Esophagus muscularis mucosa (tissue), 4 donors: Measurements from ENCODE around the gene CFAP157. TPM values are rescaled to one million over a fixed set of nuclear protein-coding genes. Genes with fewer than 3 reads are reported as not detected.

Experiments
- DNase-seq: peaks from one replicate; pipeline ENCODE4 v3.0.0-alpha.2; 2017; ENCODE audit errors: extremely low spot score
- H3K27ac ChIP-seq, 4 donors: fragments of 200-600 bp; sonication (generic); replicated peaks in 1 of 4; 1 replicate in 3 of 4; 2 replicates in 1 of 4; pipeline ENCODE4 v1.5.1; 2016 to 2019; ENCODE audit warnings: mild to moderate bottlenecking in 1 of 4
- H3K27me3 ChIP-seq, 4 donors: fragments of 200-600 bp; sonication (generic); one replicate each; pipeline versions ENCODE4 v1.5.1 to v1.6.0; 2016 to 2019
- H3K36me3 ChIP-seq, 4 donors: fragments of 200-600 bp; sonication (generic); one replicate each; pipeline ENCODE4 v1.5.1; 2016 to 2019
- H3K4me1 ChIP-seq, 4 donors: fragments of 200-600 bp; sonication (generic); one replicate each; pipeline ENCODE4 v1.5.1; 2016 to 2019
- H3K4me3 ChIP-seq, 4 donors: fragments of 200-600 bp; sonication (generic); 1 replicate in 2 of 4; 2 replicates in 2 of 4; pipeline ENCODE4 v1.5.1; 2016 to 2019; ENCODE audit warnings: mild to moderate bottlenecking in 4 of 4, moderate library complexity in 1 of 4
- H3K9me3 ChIP-seq, 4 donors: fragments of 200-600 bp; sonication (generic); 1 replicate in 3 of 4; 2 replicates in 1 of 4; pipeline ENCODE4 v1.5.1; 2016 to 2019
- EP300 ChIP-seq: sonication (generic); formaldehyde crosslinking; IDR thresholded peaks from one replicate; pipeline ENCODE4 v1.6.1; 2017; ENCODE audit warnings: antibody characterized with exemption
- POLR2A ChIP-seq: fragments of 450-650 bp; IDR thresholded peaks from one replicate; pipeline ENCODE4 v1.6.1; 2017; ENCODE audit warnings: antibody characterized with exemption, moderate library complexity, mild to moderate bottlenecking, low read depth
- POLR2AphosphoS5 ChIP-seq, 2 donors: sonication (generic); formaldehyde crosslinking; IDR thresholded peaks; one replicate each; pipeline ENCODE4 v1.6.1; 2017; ENCODE audit warnings: antibody characterized with exemption in 2 of 2
- WGBS: methylation state at CpG from one replicate; pipeline ENCODE4 v1.1.5; 2018; 5-methylcytosine and 5-hydroxymethylcytosine counted together
- intact Hi-C: fragments of 100-400 bp; cut with DNase I; formaldehyde crosslinking; loops from one replicate; pipeline ENCODE4 v1.15.1; 2023
- total RNA-seq, 4 donors: library from RNA; depleted of rRNA; stranded (reverse); fragments of >200 nt; gene quantifications; one replicate each; pipeline versions ENCODE4 v1.1.0 to v1.2.1, GENCODE V29; 2016
- TF ChIP-seq, protein P1 (sequence below), 3 experiments: fragments of 200-600 bp in 2 of 3; fragments of 450-650 bp in 1 of 3; sonication (generic) in 2 of 3; IDR thresholded peaks; one replicate each; pipeline ENCODE4 v1.5.1; 2017 to 2019; ENCODE audit warnings: antibody characterized with exemption in 3 of 3, mild to moderate bottlenecking in 2 of 3, moderate library complexity in 1 of 3

CFAP157 gene
- total RNA-seq, 4 donors from 2014 or later = 0.26 to 0.42 TPM; not detected in 2

DNA sequence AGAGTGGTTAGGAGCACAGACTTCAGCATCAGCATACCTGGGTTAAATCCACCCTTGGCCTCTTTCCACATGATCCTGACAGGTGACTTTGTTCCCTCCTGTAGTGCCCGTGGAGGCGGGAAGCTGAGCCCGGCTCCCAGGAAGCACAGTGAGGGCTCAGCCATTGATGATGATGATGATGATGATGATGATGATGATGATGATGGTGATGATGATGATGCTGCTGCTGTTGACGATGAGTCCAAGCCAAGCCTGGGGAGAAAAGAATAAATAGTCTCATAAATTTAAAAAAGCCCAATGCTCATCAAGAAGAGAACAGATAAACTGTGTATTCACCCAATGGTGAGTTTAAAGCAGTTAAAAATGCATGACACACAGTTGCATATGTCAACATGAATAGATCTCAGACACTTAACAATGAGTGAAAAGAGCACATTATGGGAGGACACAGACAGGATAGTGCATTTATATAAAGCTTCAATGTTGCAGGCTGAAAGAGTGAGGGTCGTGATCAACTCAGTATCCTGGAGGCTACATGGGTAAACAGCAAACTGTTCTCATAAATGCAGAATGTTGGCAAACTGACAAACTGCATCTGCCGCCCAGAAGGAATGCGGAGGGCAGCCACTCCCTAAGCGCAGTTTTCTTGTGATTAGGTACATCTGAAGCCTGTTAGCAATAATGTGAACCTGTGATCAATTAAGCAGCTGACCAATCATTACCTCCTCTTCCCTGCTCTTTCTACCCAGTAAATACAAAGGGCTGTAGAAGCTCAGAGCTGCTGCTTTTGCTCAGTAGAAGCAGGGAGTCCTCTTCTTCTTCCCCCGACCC, 11.7 kb upstream of the CFAP157 start:
- intact Hi-C loops = no loop called here

GRCh38 chr9:127697575-127697974, 9.2 kb upstream of the CFAP157 start:
- TF ChIP-seq EP300 (no peak), POLR2AphosphoS5 (IDR thresholded peaks at IDR 0.05) (peak in 1 of 2 donors; percentile 12)
- Histone ChIP-seq H3K4me3 (no peak overlapping the region), H3K27me3 (no peaks in the 10 kb centered on the region), H3K4me1 (peaks cover 0 to 15% (median 13%) of the 10 kb centered on the region in 4 donors), H3K27ac (no peak overlapping the region), H3K9me3 (no peaks in the 10 kb centered on the region), H3K36me3 (peaks cover 0 to 21% (median 3%) of the 10 kb centered on the region in 4 donors)
- 83% methylated on average over 4 of the region's 5 CpGs for WGBS
- intact Hi-C loops = no loop called here
- DNase-seq = no peak

More for the DNA sequence above, 11.7 kb upstream of the CFAP157 start:
- no peaks in the 10 kb centered on the region for H3K27me3 ChIP-seq
- 81% methylated on average over 9 of the region's 9 CpGs for WGBS
- no peak for DNase-seq
- peaks cover 0 to 15% (median 13%) of the 10 kb centered on the region in 4 donors for H3K4me1 ChIP-seq
- H3K9me3 ChIP-seq = no peaks in the 10 kb centered on the region
- peaks cover 13 to 44% (median 24%) of the 10 kb centered on the region in 4 donors for H3K36me3 ChIP-seq
- H3K4me3 ChIP-seq = no peak overlapping the region
- no peak overlapping the region for H3K27ac ChIP-seq
- TF ChIP-seq EP300 = no peak
- TF ChIP-seq, protein P1, sequence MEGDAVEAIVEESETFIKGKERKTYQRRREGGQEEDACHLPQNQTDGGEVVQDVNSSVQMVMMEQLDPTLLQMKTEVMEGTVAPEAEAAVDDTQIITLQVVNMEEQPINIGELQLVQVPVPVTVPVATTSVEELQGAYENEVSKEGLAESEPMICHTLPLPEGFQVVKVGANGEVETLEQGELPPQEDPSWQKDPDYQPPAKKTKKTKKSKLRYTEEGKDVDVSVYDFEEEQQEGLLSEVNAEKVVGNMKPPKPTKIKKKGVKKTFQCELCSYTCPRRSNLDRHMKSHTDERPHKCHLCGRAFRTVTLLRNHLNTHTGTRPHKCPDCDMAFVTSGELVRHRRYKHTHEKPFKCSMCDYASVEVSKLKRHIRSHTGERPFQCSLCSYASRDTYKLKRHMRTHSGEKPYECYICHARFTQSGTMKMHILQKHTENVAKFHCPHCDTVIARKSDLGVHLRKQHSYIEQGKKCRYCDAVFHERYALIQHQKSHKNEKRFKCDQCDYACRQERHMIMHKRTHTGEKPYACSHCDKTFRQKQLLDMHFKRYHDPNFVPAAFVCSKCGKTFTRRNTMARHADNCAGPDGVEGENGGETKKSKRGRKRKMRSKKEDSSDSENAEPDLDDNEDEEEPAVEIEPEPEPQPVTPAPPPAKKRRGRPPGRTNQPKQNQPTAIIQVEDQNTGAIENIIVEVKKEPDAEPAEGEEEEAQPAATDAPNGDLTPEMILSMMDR (IDR thresholded peaks at IDR 0.05) = no peak
- TF ChIP-seq POLR2A = no peak
- no peak for TF ChIP-seq POLR2AphosphoS5 (IDR thresholded peaks at IDR 0.05)

DNA sequence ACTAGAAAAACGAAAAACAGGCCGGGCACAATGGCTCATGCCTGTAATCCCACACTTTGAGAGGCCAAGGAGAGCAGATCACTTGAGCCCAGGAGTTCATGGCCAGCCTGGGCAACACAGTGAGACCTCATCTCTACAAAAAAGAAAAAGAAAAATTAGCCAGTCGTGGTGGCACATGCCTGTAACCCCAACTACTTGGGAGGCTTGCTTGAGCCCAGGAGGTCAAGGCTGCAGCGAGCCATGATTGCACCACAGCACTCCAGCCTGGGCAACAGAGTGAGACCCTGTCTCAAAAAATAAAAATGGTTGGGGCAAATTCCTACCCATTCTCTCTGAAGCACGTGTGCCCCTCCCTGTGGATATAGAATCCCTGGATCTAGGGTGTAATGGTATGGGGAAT, 8.4 kb upstream of the CFAP157 start:
- 88% methylated on average over 5 of the region's 5 CpGs for WGBS
- DNase-seq = no peak
- H3K36me3 ChIP-seq = peaks cover 0 to 13% (median 3%) of the 10 kb centered on the region in 4 donors
- TF ChIP-seq, protein P1 (IDR thresholded peaks at IDR 0.05) = no peak
- TF ChIP-seq POLR2AphosphoS5 (IDR thresholded peaks at IDR 0.05) = no peak
- TF ChIP-seq EP300 = no peak
- TF ChIP-seq POLR2A = no peak
- H3K27ac ChIP-seq = peak overlapping the region; percentile 79 to 88 (median 84)
- intact Hi-C loops = no loop called here
- peaks cover 0 to under 1% (median 0%) of the 10 kb centered on the region in 4 donors for H3K27me3 ChIP-seq
- H3K9me3 ChIP-seq = no peaks in the 10 kb centered on the region
- H3K4me1 ChIP-seq = peaks cover 0 to 15% (median 13%) of the 10 kb centered on the region in 4 donors
- H3K4me3 ChIP-seq = no peak overlapping the region

GRCh38 chr9:127698985-127699670, 7.7 kb upstream of the CFAP157 start:
- DNase-seq = peak; percentile 99
- Histone ChIP-seq H3K4me3 (peak overlapping the region; percentile 35 to 49 (median 40)), H3K27me3 (peaks cover 0 to 6% (median 0%) of the 10 kb centered on the region in 4 donors), H3K9me3 (no peaks in the 10 kb centered on the region), H3K27ac (peak overlapping the region; percentile 79 to 88 (median 84)), H3K36me3 (peaks cover 0 to 6% (median 3%) of the 10 kb centered on the region in 4 donors), H3K4me1 (peaks cover 0 to 15% (median 13%) of the 10 kb centered on the region in 4 donors)
- no peak for TF ChIP-seq POLR2A
- TF ChIP-seq POLR2AphosphoS5 (IDR thresholded peaks at IDR 0.05) = peak; percentile 86 to 94
- TF ChIP-seq, protein P1 (IDR thresholded peaks at IDR 0.05) = peak in 2 of 3 experiments; percentile 29 to 38
- no peak for TF ChIP-seq EP300
- 31% methylated on average over 15 of the region's 41 CpGs for WGBS
- intact Hi-C loops = no loop called here

- H3K4me3 ChIP-seq = no peak overlapping the region
- peaks cover 0 to 6% (median 0%) of the 10 kb centered on the region in 4 donors for H3K27me3 ChIP-seq
- H3K4me1 ChIP-seq = peaks cover 0 to 15% (median 13%) of the 10 kb centered on the region in 4 donors
- no peaks in the 10 kb centered on the region for H3K9me3 ChIP-seq
- no peak for DNase-seq
- WGBS = 97% methylated on average over 2 of the region's 2 CpGs
- intact Hi-C loops = no loop called here
- TF ChIP-seq EP300 = no peak
- TF ChIP-seq POLR2A = no peak
- no peak for TF ChIP-seq POLR2AphosphoS5 (IDR thresholded peaks at IDR 0.05)
- TF ChIP-seq, protein P1 (IDR thresholded peaks at IDR 0.05) = no peak
- H3K36me3 ChIP-seq = no peaks in the 10 kb centered on the region
- H3K27ac ChIP-seq = peak overlapping the region; percentile 79 to 88 (median 84)
These were observed 6.6 kb upstream of the CFAP157 start for GRCh38 chr9:127700140-127700539.
